Natural killer cell (primary cell): ENCODE measurements around the gene ANKRD52. TPM values are rescaled to one million over a fixed set of nuclear protein-coding genes. Genes with fewer than 3 reads are reported as not detected.

Source experiments
- ATAC-seq, 3 donors: fragments of 150-1000 bp in 2 of 3; fragments of 200-7000 bp in 1 of 3; cut with Tn5 transposase; 1 replicate in 1 of 3; 2 replicates in 2 of 3; pipeline ENCODE4 v1.10.0; 2021; ENCODE audit warnings: mild to moderate bottlenecking in 2 of 3, moderate library complexity in 2 of 3
- DNase-seq, 2 donors: peaks; one replicate each; pipeline versions ENCODE4 v3.0.0 to v3.0.0-alpha.2; 2013 to 2021; ENCODE audit warnings: mixed read lengths in 1 of 2
- H3K27ac ChIP-seq: one replicate; pipeline ENCODE4 v1.5.1; 2013; ENCODE audit warnings: mild to moderate bottlenecking, low read length
- H3K27me3 ChIP-seq: one replicate; pipeline ENCODE4 v1.6.1; 2013; ENCODE audit warnings: low read length; ENCODE audit not compliant: control insufficient read depth, insufficient read depth
- H3K36me3 ChIP-seq: one replicate; pipeline ENCODE4 v1.6.1; 2013; ENCODE audit warnings: low read length; ENCODE audit not compliant: control insufficient read depth, insufficient read depth
- H3K4me1 ChIP-seq: one replicate; pipeline ENCODE4 v1.6.1; 2013; ENCODE audit warnings: low read length; ENCODE audit not compliant: control insufficient read depth, insufficient read depth
- H3K4me3 ChIP-seq: one replicate; pipeline ENCODE4 v1.5.1; 2013; ENCODE audit warnings: low read length
- H3K9me3 ChIP-seq: one replicate; pipeline ENCODE4 v1.6.1; 2013; ENCODE audit warnings: low read length; ENCODE audit not compliant: control insufficient read depth, insufficient read depth
- H3K27ac Mint-ChIP-seq, 2 donors: one replicate each; pipeline ENCODE4 v1.8.0; 2022; ENCODE audit warnings: mild to moderate bottlenecking in 2 of 2, mixed read lengths in 2 of 2, moderate library complexity in 1 of 2
- H3K27me3 Mint-ChIP-seq, 2 donors: one replicate each; pipeline ENCODE4 v1.8.0; 2022; ENCODE audit warnings: low read depth in 2 of 2, mixed read lengths in 2 of 2
- H3K36me3 Mint-ChIP-seq: one replicate; pipeline ENCODE4 v1.8.0; 2022; ENCODE audit warnings: mixed read lengths
- H3K4me1 Mint-ChIP-seq, 2 donors: one replicate each; pipeline ENCODE4 v1.8.0; 2022; ENCODE audit warnings: mixed read lengths in 2 of 2
- H3K4me3 Mint-ChIP-seq: one replicate; pipeline ENCODE4 v1.8.0; 2022; ENCODE audit warnings: mild to moderate bottlenecking, moderate library complexity, mixed read lengths
- H3K9me3 Mint-ChIP-seq, 2 donors: one replicate each; pipeline ENCODE4 v1.8.0; 2022; ENCODE audit warnings: mixed read lengths in 2 of 2
- CTCF ChIP-seq: fragments of 200-600 bp; IDR thresholded peaks from one replicate; pipeline ENCODE4 v1.8.0; 2022; ENCODE audit warnings: antibody characterized with exemption
- WGBS: methylation state at CpG from one replicate; pipeline ENCODE4 v1.1.7; 2013; ENCODE audit warnings: missing lambda C conversion rate; ENCODE audit not compliant: insufficient coverage; 5-methylcytosine and 5-hydroxymethylcytosine counted together
- intact Hi-C: fragments of 100-400 bp; cut with micrococcal nuclease; formaldehyde crosslinking; loops from one replicate; pipeline ENCODE4 v1.14.2; 2022
- total RNA-seq, 4 donors: library from RNA; stranded (reverse); fragments of 120-200 nt in 1 of 4; gene quantifications; one replicate each; pipeline versions ENCODE4 v1.2.3 to v1.2.4, GENCODE V29; 2013 to 2022

The ANKRD52 gene
- total RNA-seq, 3 donors from 2014 or later (not counting 1 experiment from before 2014, with no cell fraction given): 34.1 to 52.2 (median 51.4) TPM

GRCh38 chr12:56236091-56236490, 22.1 kb downstream of the ANKRD52 start:
- WGBS: 100% methylated on average over 6 of the region's 6 CpGs
- Mint-ChIP-seq H3K27me3 (no peaks in the 10 kb centered on the region), H3K4me1 (no peaks in the 10 kb centered on the region), H3K9me3 (no peaks in the 10 kb centered on the region), H3K27ac (no peak overlapping the region), H3K4me3 (no peak overlapping the region), H3K36me3 (no peaks in the 10 kb centered on the region)
- intact Hi-C loops: no loop called here
- ATAC-seq (no peak), DNase-seq (no peak)
- Histone ChIP-seq H3K36me3 (peaks cover 7% of the 10 kb centered on the region), H3K4me3 (no peak overlapping the region), H3K9me3 (no peaks in the 10 kb centered on the region), H3K27ac (no peak overlapping the region), H3K4me1 (no peaks in the 10 kb centered on the region), H3K27me3 (no peaks in the 10 kb centered on the region)
- TF ChIP-seq CTCF: no peak

- peaks cover 6% of the 10 kb centered on the region for H3K36me3 ChIP-seq
- intact Hi-C loops: no loop called here
- TF ChIP-seq CTCF: no peak
- H3K27ac ChIP-seq: no peak overlapping the region
- H3K27me3 ChIP-seq: no peaks in the 10 kb centered on the region
- no peaks in the 10 kb centered on the region for H3K36me3 Mint-ChIP-seq
- H3K4me1 ChIP-seq: no peaks in the 10 kb centered on the region
- ATAC-seq (no peak), DNase-seq (no peak)
- no peak overlapping the region for H3K27ac Mint-ChIP-seq
- H3K4me3 Mint-ChIP-seq: no peak overlapping the region
- H3K4me3 ChIP-seq: no peak overlapping the region
- H3K4me1 Mint-ChIP-seq: no peaks in the 10 kb centered on the region
- H3K9me3 Mint-ChIP-seq: no peaks in the 10 kb centered on the region
- H3K27me3 Mint-ChIP-seq: no peaks in the 10 kb centered on the region
- H3K9me3 ChIP-seq: no peaks in the 10 kb centered on the region
- 91% methylated on average over 16 of the region's 16 CpGs for WGBS
These were observed 23.3 kb downstream of the ANKRD52 start for GRCh38 chr12:56234746-56235436.

GRCh38 chr12:56231184-56231582, 27.0 kb downstream of the ANKRD52 start:
- no peak overlapping the region for H3K4me3 ChIP-seq
- H3K27ac ChIP-seq: no peak overlapping the region
- ATAC-seq (no peak), DNase-seq (no peak)
- peaks cover 2% of the 10 kb centered on the region in 2 donors for H3K4me1 Mint-ChIP-seq
- WGBS: 92% methylated on average over 11 of the region's 11 CpGs
- no peaks in the 10 kb centered on the region for H3K9me3 Mint-ChIP-seq
- H3K9me3 ChIP-seq: no peaks in the 10 kb centered on the region
- no peaks in the 10 kb centered on the region for H3K4me1 ChIP-seq
- TF ChIP-seq CTCF: no peak
- H3K27ac Mint-ChIP-seq: no peak overlapping the region
- H3K27me3 ChIP-seq: no peaks in the 10 kb centered on the region
- H3K36me3 Mint-ChIP-seq: no peaks in the 10 kb centered on the region
- peaks cover 2% of the 10 kb centered on the region for H3K36me3 ChIP-seq
- H3K27me3 Mint-ChIP-seq: no peaks in the 10 kb centered on the region
- intact Hi-C loops: no loop called here
- no peak overlapping the region for H3K4me3 Mint-ChIP-seq
